Stimulated activated naive CD8-positive, alpha-beta T cell treated with anti-CD3 and anti-CD28 coated beads, Interleukin-15, Interleukin-2, amounts not matched to agents 100 U/mL and 50 U/mL, for 24 hours (primary cell): Measurements from ENCODE around the gene SEPTIN5.

Experiments
- ATAC-seq: fragments of 150-1000 bp; cut with Tn5 transposase; one replicate; pipeline ENCODE4 v1.10.0; 2021
- DNase-seq: peaks from one replicate; pipeline ENCODE4 v3.0.0; 2021

Gene SEPTIN5

DNA sequence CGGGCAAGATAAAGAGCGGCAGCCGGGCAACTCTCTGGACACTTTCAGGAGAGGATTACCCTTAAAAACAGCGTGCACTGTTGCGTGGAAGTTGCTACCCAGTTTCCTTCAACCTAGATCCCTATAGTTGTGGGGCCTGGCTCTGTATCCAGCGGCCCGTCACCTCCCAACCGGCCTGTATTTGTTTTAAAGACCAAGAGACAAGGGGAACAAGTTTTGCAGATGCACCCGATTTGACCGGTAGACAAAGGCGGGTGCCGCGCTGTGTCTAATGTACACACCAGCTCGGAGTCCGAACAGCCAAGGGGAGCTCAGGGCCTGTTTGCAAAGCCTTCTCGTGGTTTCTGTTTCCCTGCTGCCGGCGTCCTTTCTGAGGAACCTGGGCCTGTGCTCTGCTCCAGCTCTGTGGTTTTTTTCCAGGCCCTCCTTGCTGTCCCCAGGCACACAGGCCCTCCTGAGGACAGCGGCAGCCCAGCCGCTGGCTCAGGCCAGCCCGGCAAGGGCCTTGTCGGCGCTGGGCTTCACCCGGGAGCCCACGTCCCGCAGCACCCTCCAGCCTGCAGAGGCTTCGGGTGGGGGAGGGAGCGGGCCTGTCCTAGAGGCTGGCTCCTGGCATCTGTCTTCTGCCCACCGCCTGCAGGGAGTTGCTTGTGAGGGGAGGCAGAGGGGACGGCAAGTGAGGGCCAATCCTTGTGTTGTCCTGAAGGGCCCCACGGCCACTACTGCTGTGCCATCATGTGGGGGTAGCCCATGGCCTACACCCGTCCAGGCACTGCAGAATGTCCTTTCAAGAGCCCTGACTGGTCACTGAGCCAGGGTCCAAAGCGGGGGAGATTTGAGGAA, 47.6 kb downstream of the SEPTIN5 start:
- no peak for DNase-seq
- ATAC-seq = no peak

- ATAC-seq (no peak), DNase-seq (no peak)
These were observed 48.5 kb downstream of the SEPTIN5 start for GRCh38 chr22:19762568-19763457.

DNA sequence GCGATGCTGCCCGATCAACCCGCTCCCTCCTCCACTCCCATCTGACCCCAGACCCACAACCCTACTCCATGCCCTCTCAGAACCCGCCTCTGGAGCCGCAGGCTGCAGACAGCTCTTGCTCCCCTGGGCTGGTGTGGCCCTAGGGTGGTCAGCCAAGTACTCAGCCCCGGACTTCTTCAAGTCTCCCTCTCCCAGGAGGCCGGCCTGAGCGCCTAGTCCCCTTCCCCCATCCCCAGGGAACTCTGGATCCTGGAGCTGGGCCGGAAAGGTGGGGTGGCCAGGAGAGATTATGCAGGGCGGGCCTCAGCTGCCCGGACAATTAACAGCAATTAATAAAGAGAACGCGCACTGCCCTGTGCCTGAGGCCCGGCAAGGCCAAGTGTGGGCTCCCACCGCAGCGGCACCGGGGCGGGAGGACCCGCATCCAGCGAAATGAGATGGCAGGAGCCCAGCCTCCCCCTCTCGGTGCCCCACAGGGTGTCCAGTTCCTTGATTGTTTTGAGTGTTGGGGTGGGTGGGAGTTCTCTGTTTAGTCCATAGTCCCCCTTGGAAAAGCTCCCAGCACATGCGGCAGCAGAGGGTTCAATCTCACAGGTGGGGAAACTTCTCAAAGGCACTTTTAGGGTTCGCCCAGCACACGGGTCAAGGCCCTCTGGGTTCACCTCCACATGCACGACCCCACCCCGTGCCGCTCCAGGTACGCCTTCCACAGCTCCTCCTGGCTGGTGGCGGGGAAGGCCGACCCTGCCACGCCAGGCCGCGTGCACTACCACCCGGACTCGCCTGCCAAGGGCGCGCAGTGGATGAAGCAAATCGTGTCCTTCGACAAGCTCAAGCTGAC, 49.4 kb downstream of the SEPTIN5 start:
- ATAC-seq (no peak), DNase-seq (no peak)

DNA sequence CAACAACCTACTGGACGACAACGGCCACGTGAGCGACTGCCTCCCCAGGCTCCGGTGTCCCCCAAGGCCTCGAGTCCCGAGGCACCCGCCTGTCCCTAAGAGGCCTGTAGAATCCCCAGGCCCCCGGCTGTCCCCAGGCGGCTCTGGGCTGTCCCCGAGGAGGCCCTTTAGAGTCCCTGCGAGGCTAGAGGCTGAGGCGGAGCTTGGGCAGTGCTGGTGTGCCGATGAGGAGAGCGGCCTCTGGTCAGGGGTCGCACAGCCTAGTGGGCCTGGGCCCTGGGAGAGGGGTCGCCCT, 49.9 kb downstream of the SEPTIN5 start:
- no peak for ATAC-seq
- DNase-seq = no peak

GRCh38 chr22:19764636-19765476, 50.6 kb downstream of the SEPTIN5 start:
- no peak for ATAC-seq
- no peak for DNase-seq

GRCh38 chr22:19765477-19766239, 51.4 kb downstream of the SEPTIN5 start:
- no peak for ATAC-seq
- no peak for DNase-seq

DNA sequence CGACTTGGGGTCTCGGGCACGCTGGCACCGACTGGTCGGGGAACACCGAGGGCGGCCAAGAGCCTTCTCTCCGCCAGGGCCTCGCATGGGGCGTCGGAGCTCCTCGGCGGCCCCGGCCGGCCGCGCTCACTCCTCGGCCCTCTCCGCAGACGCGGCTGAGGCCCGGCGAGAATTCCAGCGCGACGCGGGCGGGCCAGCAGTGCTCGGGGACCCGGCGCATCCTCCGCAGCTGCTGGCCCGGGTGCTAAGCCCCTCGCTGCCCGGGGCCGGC, 51.9 kb downstream of the SEPTIN5 start:
- no peak for DNase-seq
- no peak for ATAC-seq

- ATAC-seq = peak; percentile 47
- DNase-seq = peak; percentile 65
These were observed 52.5 kb downstream of the SEPTIN5 start for GRCh38 chr22:19766511-19767426.

DNA sequence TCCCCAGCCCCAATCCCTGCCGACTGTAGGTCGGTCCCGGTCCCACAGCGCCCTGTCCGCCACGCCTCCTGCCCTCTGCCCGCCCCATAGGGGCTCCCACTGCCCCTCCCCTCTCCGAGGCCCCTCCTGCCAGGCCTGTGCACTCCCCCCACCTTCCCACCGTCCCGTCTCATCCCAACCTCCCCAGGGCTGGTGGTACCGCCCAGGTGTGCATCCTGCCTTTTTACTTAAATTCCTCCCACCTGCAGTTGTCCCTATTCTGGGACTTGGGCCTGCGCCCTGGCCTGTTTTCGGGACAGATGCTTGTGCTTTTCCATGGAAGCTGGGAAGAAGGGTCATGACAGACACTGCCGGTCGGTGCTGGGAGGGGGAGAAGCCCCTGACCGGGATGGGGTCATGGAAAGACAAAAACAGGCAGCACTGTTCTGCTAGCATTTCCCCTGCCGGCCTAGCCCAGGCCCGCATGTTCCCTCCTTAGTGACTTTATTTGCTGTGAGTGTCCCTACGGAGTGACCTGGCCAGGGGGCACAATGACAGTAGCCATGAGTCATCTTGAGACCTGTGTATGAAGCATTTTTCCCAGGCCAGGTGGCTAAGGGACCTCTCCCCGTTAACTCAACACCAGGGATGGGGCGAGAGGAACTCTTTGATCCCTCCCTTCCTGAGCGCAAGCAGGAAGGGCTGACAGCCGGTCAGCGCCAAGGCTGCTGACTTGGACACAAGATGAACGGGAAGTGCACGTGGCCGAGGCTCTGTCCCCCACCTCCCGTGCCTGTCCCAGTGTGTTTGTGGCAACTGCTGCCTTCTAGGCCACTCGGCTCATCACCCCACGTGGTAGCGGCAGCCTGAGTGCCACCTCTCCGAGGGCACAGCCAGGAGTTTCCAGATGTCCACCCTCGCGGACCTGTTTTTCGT, 53.4 kb downstream of the SEPTIN5 start:
- DNase-seq (no peak), ATAC-seq (no peak)

- no peak for ATAC-seq
These were observed 55.1 kb downstream of the SEPTIN5 start for GRCh38 chr22:19769393-19769715.

DNA sequence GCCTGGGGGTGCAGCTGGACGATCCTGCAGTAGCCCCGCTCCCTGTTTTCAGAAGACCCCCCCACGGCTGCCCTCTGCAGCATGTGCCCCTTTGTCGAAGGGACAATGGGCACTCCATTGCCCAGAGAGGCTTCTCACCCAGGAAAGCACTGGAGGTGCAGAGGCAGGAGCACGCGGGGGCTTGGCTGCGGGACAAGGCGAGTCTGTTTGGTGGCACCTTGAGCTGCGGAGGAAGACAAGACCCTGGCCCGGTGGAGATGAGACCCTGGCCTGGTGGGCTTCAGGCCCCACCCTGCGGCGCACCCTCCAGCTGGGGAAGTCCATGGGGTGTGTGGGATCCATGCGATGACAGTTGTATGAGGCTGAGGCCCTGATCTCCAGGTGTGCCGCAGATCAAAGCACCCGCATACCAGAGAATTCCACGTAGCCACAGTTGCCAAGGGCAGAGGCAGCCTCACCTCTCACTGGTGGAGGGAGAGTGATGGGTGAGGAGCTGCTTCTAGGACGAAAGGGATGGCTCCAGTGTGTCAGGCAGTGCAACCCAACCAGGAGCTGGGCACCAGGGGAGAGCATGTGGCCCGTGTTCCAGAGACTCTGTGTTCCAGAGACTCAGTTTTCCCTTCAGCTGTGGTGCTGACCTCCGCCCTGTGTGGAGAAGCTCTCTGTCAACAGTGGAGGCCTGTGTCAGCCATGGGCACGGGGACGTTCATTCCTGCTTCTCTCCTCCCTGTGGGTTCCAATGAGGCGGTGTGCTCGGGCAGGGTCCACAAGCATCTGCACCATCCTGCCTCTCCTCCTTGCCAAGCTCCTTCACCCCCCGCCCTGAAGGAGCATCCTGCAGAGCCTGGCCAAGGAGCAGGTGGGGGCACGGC, 56.3 kb downstream of the SEPTIN5 start:
- ATAC-seq = no peak
- DNase-seq = no peak

More at GRCh38 chr22:19769393-19769715, 55.1 kb downstream of the SEPTIN5 start:
- DNase-seq = no peak

GRCh38 chr22:19772422-19772672, 58.0 kb downstream of the SEPTIN5 start:
- ATAC-seq (no peak), DNase-seq (no peak)
